ENCODE data around the gene BIN1.
A peak's percentile ranks its signal among the peaks of the same experiment; 100 is the strongest.

Gene BIN1

GRCh38 chr2:127024769-127025358 is 82.1 kb downstream of the BIN1 start:
- H3K4me3 ChIP-seq (ENCODE audit: control insufficient read depth, low read depth, low read length): peak overlapping the region; percentile 54
- no peak for DNase-seq (ENCODE audit: low read depth)
- TF ChIP-seq CTCF (IDR thresholded peaks at IDR 0.05; ENCODE audit: control insufficient read depth, insufficient read depth, low read depth, low read length, missing control alignments): peak; percentile 38

- DNase-seq (ENCODE audit: low read depth): no peak
- no peak overlapping the region for H3K4me3 ChIP-seq (ENCODE audit: control insufficient read depth, low read depth, low read length)
- no peak for TF ChIP-seq CTCF (IDR thresholded peaks at IDR 0.05; ENCODE audit: control insufficient read depth, insufficient read depth, low read depth, low read length, missing control alignments)
Measured at GRCh38 chr2:127023504-127023903, 83.5 kb downstream of the BIN1 start.

GRCh38 chr2:127022817-127023216 is 84.1 kb downstream of the BIN1 start:
- TF ChIP-seq CTCF (IDR thresholded peaks at IDR 0.05; ENCODE audit: control insufficient read depth, insufficient read depth, low read depth, low read length, missing control alignments): no peak
- no peak overlapping the region for H3K4me3 ChIP-seq (ENCODE audit: control insufficient read depth, low read depth, low read length)
- DNase-seq (ENCODE audit: low read depth): no peak

GRCh38 chr2:127020536-127020935 is 86.4 kb downstream of the BIN1 start:
- no peak for DNase-seq (ENCODE audit: low read depth)
- no peak overlapping the region for H3K4me3 ChIP-seq (ENCODE audit: control insufficient read depth, low read depth, low read length)
- TF ChIP-seq CTCF (IDR thresholded peaks at IDR 0.05; ENCODE audit: control insufficient read depth, insufficient read depth, low read depth, low read length, missing control alignments): no peak

- no peak overlapping the region for H3K4me3 ChIP-seq (ENCODE audit: control insufficient read depth, low read depth, low read length)
- DNase-seq (ENCODE audit: low read depth): no peak
- TF ChIP-seq CTCF (IDR thresholded peaks at IDR 0.05; ENCODE audit: control insufficient read depth, insufficient read depth, low read depth, low read length, missing control alignments): no peak
Measured at GRCh38 chr2:127017548-127017947, 89.4 kb downstream of the BIN1 start.

- TF ChIP-seq CTCF (IDR thresholded peaks at IDR 0.05; ENCODE audit: control insufficient read depth, insufficient read depth, low read depth, low read length, missing control alignments): no peak
- no peak overlapping the region for H3K4me3 ChIP-seq (ENCODE audit: control insufficient read depth, low read depth, low read length)
- DNase-seq (ENCODE audit: low read depth): no peak
Measured at GRCh38 chr2:127016329-127016728, 90.6 kb downstream of the BIN1 start.
